Fibroblast of villous mesenchyme (primary cell): ENCODE results near the gene PRRX2. TPM values are rescaled to one million over a fixed set of nuclear protein-coding genes. Genes with fewer than 3 reads are reported as not detected.

Source experiments
- DNase-seq: peaks from one replicate; pipeline ENCODE4 v3.0.0-alpha.2; 2010; ENCODE audit warnings: low read depth
- H3K4me3 ChIP-seq: 2 replicates; pipeline ENCODE4 v1.5.1; 2011; ENCODE audit warnings: low read depth, mild to moderate bottlenecking, low read length
- CTCF ChIP-seq: IDR thresholded peaks from 2 replicates; pipeline ENCODE4 v1.5.1; 2012; ENCODE audit warnings: low read depth, mild to moderate bottlenecking, low read length; ENCODE audit not compliant: insufficient read depth
- total RNA-seq: library from RNA; depleted of rRNA; stranded (reverse); fragments of >200 nt; gene quantifications from 2 replicates; pipeline ENCODE4 v1.2.3, GENCODE V29; 2012

Gene PRRX2
- total RNA-seq, 1 donor: under 0.01 TPM

- TF ChIP-seq CTCF: no peak
- no peak for DNase-seq
- H3K4me3 ChIP-seq: no peak overlapping the region
Measured at GRCh38 chr9:129665814-129666520, 520 bp downstream of the PRRX2 start.

DNA sequence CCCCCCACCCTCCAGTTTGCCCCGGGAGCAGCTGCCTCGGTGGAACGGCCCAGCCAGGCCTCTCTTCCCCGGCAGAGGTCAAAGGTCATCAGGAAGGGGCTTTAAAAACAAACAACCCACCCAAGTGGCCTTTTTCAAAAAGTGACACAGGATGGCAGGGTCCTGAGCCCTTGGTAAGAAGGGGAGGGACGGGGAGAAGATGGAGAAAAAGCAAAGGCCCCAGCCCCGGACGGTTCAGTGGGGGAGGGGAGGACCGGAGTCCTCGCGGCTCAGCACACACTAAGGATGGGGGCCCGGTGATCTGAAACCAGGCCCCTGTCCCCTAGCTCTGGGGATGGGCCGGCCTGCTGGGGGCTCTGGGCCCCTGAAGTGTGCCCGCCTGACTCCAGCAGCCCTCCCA, 1.1 kb downstream of the PRRX2 start:
- DNase-seq: no peak
- no peak overlapping the region for H3K4me3 ChIP-seq
- no peak for TF ChIP-seq CTCF

- TF ChIP-seq CTCF: no peak
- no peak overlapping the region for H3K4me3 ChIP-seq
- no peak for DNase-seq
Measured at GRCh38 chr9:129667378-129667777, 1.9 kb downstream of the PRRX2 start.

DNA sequence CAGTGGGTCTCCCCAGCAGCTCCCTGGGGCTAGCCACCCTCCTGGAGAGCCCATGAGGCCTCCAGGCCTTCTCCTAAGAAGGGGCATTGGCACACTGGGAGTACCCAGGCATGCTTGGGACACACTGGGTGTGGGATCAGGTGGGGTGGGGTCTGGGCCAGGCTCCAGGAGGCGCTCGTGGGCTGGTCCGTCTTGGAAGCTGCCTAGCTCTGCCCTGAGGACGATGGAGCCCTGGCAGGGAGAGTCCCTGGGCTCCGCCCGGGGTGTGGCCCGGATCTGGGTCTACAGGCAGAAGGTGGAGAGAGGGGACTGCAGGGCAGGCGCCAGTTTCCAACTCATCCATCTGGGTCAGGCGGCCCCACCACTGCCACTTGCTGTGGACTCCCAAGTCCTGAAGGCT, 2.4 kb downstream of the PRRX2 start:
- no peak for DNase-seq
- no peak overlapping the region for H3K4me3 ChIP-seq
- TF ChIP-seq CTCF: no peak

DNA sequence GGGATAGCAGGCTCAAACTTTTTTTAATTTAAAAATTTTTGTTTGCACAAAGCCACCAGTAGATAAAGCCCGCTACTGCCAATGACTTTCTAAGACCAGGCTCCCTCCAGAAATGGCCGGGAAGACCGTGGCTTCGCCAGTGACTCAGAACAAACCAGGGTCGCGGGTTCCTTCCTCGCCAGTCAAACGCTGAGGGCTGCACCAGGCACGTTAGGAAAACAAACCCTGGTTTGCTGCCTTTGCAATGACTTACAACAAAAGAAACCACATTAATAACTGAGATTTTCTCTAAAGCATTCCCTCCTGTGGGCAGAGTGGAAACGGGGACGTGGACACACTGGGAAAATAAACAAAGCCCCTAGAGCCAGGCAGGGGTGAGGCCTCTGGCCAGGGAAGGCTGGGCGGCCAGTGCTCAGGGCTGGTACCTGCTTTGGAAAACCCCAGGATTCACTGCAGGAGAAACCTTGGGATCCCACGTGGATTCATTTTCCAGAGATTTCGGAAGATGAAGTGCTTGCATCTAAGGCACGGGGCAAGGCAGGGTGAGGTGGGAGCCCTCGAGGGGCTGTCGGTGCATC, 3.8 kb downstream of the PRRX2 start:
- no peak overlapping the region for H3K4me3 ChIP-seq
- no peak for DNase-seq
- TF ChIP-seq CTCF: no peak

DNA sequence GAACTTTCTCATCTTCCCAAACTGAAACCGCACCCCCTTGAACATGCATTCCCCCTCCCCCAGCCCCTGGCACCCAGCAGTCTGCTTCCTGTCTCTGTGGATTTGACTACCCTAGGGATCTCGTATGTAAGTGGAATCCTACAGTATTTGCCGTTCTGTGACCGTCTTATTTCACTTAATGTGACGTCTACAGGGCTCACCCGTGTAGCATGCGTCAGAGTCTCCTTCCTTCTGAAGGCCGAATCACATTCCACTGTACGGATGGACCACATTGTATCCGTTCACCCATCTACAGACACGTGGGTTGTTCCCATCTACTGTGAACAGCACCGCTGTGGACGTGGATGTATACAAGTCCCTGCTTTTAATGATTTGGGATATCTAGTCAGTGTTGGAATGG, 4.5 kb downstream of the PRRX2 start:
- no peak for TF ChIP-seq CTCF
- no peak for DNase-seq
- H3K4me3 ChIP-seq: no peak overlapping the region

DNA sequence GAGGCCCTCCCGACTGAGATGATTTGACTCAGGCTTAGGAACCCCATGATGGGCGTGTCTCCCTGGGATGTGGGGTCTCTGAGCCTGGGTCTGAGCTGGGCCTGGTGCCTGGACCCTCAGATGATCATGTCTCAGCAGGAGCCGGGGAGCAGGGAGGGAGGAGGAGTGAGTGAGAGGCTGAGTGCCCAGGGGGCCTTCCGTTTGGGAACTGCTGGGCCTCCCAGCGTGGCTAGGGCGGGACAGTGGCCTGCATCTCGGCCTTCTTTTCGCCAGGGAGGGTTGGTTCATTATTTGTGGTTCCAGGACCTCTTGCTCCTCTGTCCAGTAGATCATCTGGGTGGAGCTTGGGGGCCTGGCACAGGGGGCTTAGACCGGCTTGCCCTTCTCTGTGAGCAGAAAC, 5.6 kb downstream of the PRRX2 start:
- no peak overlapping the region for H3K4me3 ChIP-seq
- no peak for TF ChIP-seq CTCF
- no peak for DNase-seq
